NCI-H345 treated with DMSO at 0.1 percent for 48 hours (cell line): ENCODE measurements around the gene KCNQ1OT1.

Source experiments
- DNase-seq: peaks from one replicate; lab custom pipeline; 2025; ENCODE audit not compliant: unreplicated experiment; lab: John Stamatoyannopoulos, UW

KCNQ1OT1 gene

GRCh38 chr11:2561696-2562581 lies 137.9 kb downstream of the KCNQ1OT1 start:
- DNase-seq = no peak

DNA sequence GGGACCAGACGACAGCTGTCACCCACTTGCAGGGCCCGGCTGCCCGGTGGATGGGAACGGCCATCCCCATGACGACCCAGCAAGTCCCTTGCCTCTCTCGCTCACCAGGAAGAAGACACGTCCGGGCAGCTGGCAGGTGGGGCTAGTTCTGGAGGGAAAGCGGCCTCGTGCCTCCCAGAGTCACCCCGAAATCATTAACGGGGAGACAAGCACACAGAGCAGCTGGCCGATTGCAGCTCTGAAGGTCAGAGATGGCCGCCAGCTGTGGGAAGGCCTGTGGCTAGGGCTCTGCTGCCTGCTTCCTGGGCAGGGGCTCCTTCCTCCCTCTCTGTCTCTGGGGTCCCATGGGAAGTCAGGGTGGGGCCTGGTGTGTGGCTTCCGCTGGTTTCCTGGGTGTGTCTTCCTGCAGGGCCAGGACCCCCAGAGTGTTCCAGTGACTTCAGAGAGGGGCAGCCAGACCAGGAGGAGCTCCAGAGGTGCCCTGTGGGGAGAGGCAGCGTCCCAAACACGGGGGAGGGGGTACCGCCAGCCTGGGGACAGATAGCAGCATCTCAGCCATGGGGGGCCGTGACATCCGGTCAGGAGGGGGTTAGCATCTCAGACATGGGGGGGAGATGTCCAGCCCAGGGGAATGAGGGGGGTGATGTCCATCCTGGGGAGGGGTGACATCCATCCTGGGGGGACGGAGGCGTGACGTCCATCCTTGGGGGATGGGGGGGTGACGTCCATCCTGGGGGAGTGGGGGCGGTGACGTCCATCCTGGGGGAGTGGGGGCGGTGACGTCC lies 140.1 kb downstream of the KCNQ1OT1 start:
- DNase-seq = no peak

DNA sequence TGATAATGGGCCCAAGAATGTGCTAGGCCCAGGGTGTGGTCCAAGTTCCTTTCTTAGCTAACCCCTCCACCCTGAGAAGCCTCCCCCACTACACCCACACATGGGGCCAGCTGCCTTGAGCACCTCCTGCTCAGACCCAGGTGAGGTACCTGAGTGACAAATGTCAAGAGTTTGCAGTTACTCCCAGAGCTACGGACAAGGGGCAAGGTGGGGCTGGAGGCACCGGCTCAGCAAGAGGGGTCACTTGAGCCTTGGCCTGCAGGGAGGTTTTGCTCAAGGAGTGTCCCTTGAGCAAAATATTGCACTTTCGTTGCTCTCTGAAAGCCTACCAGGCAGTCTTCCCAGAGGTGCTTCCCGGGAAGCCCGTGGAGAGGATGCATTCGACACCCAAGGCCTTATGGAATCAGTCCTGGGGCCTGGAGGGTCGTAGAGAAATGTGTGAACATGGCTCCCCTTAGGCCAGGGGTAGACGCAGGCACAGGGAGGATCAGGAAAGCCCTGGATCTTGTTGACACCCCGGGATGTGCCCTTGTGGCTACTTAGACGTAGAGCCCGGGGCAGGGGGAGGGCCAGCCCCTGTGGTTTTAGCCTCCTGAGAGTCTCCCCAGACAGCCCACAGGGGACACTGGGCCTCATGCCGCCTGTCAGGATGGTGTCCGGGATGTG lies 140.8 kb downstream of the KCNQ1OT1 start:
- no peak for DNase-seq

- no peak for DNase-seq
Observed at GRCh38 chr11:2558397-2558796, 141.4 kb downstream of the KCNQ1OT1 start.
